RWPE2 (cell line): ENCODE measurements around the gene C2orf49.

Source experiments
- ATAC-seq: fragments of 200-7000 bp; cut with Tn5 transposase; 3 replicates; pipeline ENCODE4 v1.9.1; 2021; ENCODE audit warnings: low read depth
- DNase-seq: peaks from one replicate; pipeline ENCODE4 v3.0.0-alpha.2; 2020; ENCODE audit warnings: low spot score
- H3K27ac ChIP-seq: fragments of 450-650 bp; 2 replicates; pipeline ENCODE4 v1.5.1; 2017; ENCODE audit warnings: mild to moderate bottlenecking; ENCODE audit not compliant: poor library complexity, severe bottlenecking
- H3K27me3 ChIP-seq: fragments of 250-450 bp; sonication (Bioruptor Pico); 2 replicates; pipeline ENCODE4 v1.5.1; 2021; ENCODE audit warnings: mild to moderate bottlenecking, moderate library complexity; ENCODE audit not compliant: insufficient read depth, poor library complexity, severe bottlenecking
- H3K36me3 ChIP-seq: fragments of 250-450 bp; sonication (Bioruptor Pico); 2 replicates; pipeline ENCODE4 v1.5.1; 2020; ENCODE audit warnings: low read depth, mild to moderate bottlenecking, moderate library complexity
- H3K4me1 ChIP-seq: fragments of 250-450 bp; sonication (Bioruptor Pico); 2 replicates; pipeline ENCODE4 v1.5.1; 2021; ENCODE audit warnings: mild to moderate bottlenecking, moderate library complexity; ENCODE audit not compliant: insufficient read depth, poor library complexity, severe bottlenecking
- H3K4me3 ChIP-seq: fragments of 250-450 bp; sonication (Bioruptor Pico); 2 replicates; pipeline ENCODE4 v1.5.1; 2021; ENCODE audit warnings: mild to moderate bottlenecking, moderate library complexity; ENCODE audit not compliant: severe bottlenecking
- H3K9me3 ChIP-seq: fragments of 250-450 bp; sonication (Bioruptor Pico); 2 replicates; pipeline ENCODE4 v1.5.1; 2021; ENCODE audit warnings: mild to moderate bottlenecking, moderate library complexity; ENCODE audit not compliant: severe bottlenecking
- TF ChIP-seq, protein P1 (sequence below): fragments of 450-650 bp; IDR thresholded peaks from one replicate; pipeline ENCODE4 v1.5.1; 2017; ENCODE audit warnings: mild to moderate bottlenecking, moderate library complexity; ENCODE audit not compliant: poor library complexity, severe bottlenecking

C2orf49 gene

GRCh38 chr2:105396254-105397024 is 59.1 kb downstream of the C2orf49 start:
- TF ChIP-seq, protein P1, sequence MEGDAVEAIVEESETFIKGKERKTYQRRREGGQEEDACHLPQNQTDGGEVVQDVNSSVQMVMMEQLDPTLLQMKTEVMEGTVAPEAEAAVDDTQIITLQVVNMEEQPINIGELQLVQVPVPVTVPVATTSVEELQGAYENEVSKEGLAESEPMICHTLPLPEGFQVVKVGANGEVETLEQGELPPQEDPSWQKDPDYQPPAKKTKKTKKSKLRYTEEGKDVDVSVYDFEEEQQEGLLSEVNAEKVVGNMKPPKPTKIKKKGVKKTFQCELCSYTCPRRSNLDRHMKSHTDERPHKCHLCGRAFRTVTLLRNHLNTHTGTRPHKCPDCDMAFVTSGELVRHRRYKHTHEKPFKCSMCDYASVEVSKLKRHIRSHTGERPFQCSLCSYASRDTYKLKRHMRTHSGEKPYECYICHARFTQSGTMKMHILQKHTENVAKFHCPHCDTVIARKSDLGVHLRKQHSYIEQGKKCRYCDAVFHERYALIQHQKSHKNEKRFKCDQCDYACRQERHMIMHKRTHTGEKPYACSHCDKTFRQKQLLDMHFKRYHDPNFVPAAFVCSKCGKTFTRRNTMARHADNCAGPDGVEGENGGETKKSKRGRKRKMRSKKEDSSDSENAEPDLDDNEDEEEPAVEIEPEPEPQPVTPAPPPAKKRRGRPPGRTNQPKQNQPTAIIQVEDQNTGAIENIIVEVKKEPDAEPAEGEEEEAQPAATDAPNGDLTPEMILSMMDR: no peak
- H3K4me1 ChIP-seq: peaks cover 35% of the 10 kb centered on the region

GRCh38 chr2:105397025-105397722 is 59.8 kb downstream of the C2orf49 start:
- TF ChIP-seq, protein P1: no peak
- no peak for DNase-seq
- Histone ChIP-seq H3K4me3 (peak overlapping the region; percentile 88), H3K36me3 (peaks cover 43% of the 10 kb centered on the region), H3K9me3 (no peaks in the 10 kb centered on the region), H3K27ac (peak overlapping the region; percentile 97), H3K27me3 (no peaks in the 10 kb centered on the region), H3K4me1 (peaks cover 27% of the 10 kb centered on the region)
- ATAC-seq: peak; percentile 15

More at GRCh38 chr2:105396254-105397024, 59.1 kb downstream of the C2orf49 start:
- H3K27ac ChIP-seq: peak overlapping the region; percentile 97
- H3K9me3 ChIP-seq: no peaks in the 10 kb centered on the region
- ATAC-seq (peak; percentile 86), DNase-seq (peak; percentile 97)
- no peaks in the 10 kb centered on the region for H3K27me3 ChIP-seq
- peaks cover 48% of the 10 kb centered on the region for H3K36me3 ChIP-seq
- H3K4me3 ChIP-seq: peak overlapping the region; percentile 0

- peak overlapping the region; percentile 88 for H3K4me3 ChIP-seq
- no peak for ATAC-seq
- no peak for DNase-seq
- H3K27me3 ChIP-seq: no peaks in the 10 kb centered on the region
- no peaks in the 10 kb centered on the region for H3K9me3 ChIP-seq
- peaks cover 27% of the 10 kb centered on the region for H3K4me1 ChIP-seq
- peaks cover 43% of the 10 kb centered on the region for H3K36me3 ChIP-seq
- peak overlapping the region; percentile 97 for H3K27ac ChIP-seq
- TF ChIP-seq, protein P1: no peak
These were observed 60.6 kb downstream of the C2orf49 start for GRCh38 chr2:105397953-105398335.

- Histone ChIP-seq H3K36me3 (peaks cover 37% of the 10 kb centered on the region), H3K27me3 (no peaks in the 10 kb centered on the region), H3K4me3 (peak within 1 kb of the TSS; percentile 88), H3K27ac (peak within 1 kb of the TSS; percentile 97), H3K9me3 (no peaks in the 10 kb centered on the region), H3K4me1 (peaks cover 29% of the 10 kb centered on the region)
- ATAC-seq (peak; percentile 73), DNase-seq (peak; percentile 74)
- TF ChIP-seq, protein P1: peak; percentile 75
These were observed 61.2 kb downstream of the C2orf49 start, which contains the start of gene FHL2 for GRCh38 chr2:105398336-105399206. Gene FHL2, minus strand, starts transcription at chr2:105399051. Its CDS starts 12,535 bp downstream, at chr2:105386516.
